Posterior vena cava (tissue), 2 donors: ENCODE data around the gene PRAMEF13. TPM values are rescaled to one million over a fixed set of nuclear protein-coding genes. Genes with fewer than 3 reads are reported as not detected.
"Not testable (repeated sequence)": the region's sequence is repeated elsewhere in the genome, so short reads cannot be mapped to it uniquely, and the experiment has no call there.

Source experiments
- DNase-seq: peaks from one replicate; pipeline ENCODE4 v3.0.0-alpha.2; 2020; ENCODE audit warnings: low spot score
- intact Hi-C, 2 donors: fragments of 100-400 bp; cut with DNase I; formaldehyde crosslinking; loops; one replicate each; pipeline versions ENCODE4 v1.14.1 to v1.14.2; 2022 to 2023
- total RNA-seq, 2 donors: library from RNA; stranded (reverse); fragmentation: NEBNext Ultra II Directional; extraction: Animal tissue kit (Norgen Biotek cat#: 25700); gene quantifications; one replicate each; pipeline ENCODE4 v1.2.1, GENCODE V29; 2021
- donor health status: DM: yes; HTN: yes; CAD: no.
- donor health status: DM: yes; HTN: yes; CAD: no.

Gene PRAMEF13
- total RNA-seq, 2 donors from 2014 or later: not detected

DNA sequence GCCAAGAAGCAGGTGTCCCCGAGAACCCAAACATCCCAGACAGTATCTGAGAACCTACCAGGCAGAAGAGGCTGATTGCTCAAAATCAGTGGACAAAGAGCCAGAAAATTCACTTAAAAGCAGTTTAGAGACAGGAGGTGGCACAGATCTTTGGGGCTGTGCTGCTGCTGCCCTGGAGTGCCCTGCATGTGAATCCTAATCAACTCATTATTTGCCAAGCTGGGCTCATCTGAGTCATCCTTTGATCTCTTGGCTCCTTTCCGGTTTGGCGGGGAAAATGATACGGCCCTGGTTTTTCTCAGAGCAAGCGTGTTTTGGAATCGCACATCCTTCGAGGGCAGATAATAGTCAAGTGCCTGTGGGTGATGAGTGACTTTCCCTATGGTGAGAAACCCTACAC, 15.4 kb upstream of the PRAMEF13 start:
- intact Hi-C loops, DNase-seq: not testable (repeated sequence)

DNA sequence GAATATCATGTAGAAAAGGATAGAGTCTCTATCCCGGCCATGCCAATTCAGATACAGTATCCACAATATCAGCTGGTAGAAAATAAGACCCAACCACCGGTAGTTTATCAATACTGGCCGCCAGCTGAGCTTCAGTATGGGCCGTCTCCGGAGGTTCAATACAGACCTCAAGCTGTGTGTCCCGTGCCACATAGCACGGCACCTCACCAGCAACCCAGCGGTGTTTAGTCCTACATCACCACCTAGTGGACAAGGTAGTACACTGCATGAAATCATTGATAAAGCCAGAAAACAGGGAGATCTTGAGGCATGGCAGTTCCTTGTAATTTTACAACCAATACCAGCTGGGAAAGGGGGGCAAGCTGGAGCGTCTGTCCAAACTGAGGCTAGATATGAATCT, 7.5 kb upstream of the PRAMEF13 start:
- DNase-seq, intact Hi-C loops: not testable (repeated sequence)

DNA sequence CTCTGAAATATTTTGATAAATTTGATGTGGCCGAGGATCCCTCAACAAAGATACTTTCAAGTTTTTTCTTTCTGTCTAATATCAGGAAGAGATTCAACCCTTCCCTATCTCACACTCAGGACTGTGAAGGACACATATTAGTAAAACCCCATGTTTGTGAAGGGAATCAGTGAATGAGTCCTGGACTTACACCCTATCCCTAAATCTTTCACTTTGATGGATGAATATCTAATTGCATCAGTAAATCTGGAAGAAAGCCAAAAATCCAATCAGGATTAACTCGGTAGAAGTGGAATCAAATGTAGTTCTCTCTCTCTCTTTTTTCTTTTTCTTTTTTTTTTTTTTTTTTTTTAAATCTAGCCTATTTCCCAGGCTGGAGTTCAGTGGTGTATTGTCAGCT, 29.7 kb downstream of the PRAMEF13 start, which contains the start of gene PRAMEF9:
TSS of gene PRAMEF9 (plus strand) at position 301 of the 400 bp plus-strand sequence. CDS start 3,433 bp downstream, outside the sequence.
- intact Hi-C loops, DNase-seq: not testable (repeated sequence)

DNA sequence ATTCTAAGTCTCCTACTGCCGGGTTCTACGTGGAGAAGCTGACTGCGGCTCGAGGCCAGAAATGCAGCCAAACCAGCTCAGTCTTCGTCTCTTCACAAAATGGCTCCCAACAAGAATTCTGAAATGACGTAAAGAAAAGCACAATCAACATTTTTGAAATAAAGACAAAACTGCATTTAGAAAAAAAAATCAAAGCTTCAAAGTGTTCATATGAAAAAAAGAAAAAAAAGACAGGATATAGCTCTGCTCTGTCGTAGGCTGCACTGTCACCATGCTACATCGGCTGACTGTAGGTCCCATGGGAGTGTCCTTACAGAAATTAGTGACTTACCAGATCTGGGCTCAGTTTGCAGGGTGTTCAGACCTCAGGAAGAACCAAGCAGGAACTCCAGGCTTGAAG, 35.7 kb downstream of the PRAMEF13 start, which contains the start of gene HNRNPCL4:
TSS of gene HNRNPCL4 (minus strand) at position 101 of the 400 bp plus-strand sequence. CDS start 164 bp downstream, outside the sequence.
- intact Hi-C loops, DNase-seq: not testable (repeated sequence)

DNA sequence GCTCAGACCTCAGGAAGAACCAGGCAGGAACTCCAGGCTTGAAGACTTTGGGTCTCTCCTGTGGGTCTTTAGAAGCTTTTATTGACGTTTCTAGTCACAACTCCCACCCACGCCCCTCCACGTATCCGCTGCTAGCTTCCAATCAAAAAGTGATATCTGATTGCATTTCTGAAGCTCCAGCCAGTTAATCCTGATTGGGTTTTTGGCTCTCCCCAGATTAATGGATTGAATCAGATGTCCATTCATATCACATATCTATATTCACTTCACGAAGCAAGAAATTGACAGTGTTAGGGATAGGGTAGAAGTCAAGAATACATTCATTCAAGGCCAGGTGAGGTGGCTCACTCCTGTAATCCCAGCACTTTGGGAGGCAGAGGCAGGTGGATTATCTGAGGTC, 45.3 kb downstream of the PRAMEF13 start, which contains the start of gene PRAMEF26:
TSS of gene PRAMEF26 (minus strand) at position 101 of the 400 bp plus-strand sequence. CDS start 2,914 bp downstream, outside the sequence.
- intact Hi-C loops: not testable (repeated sequence)

More for the DNA sequence above, 45.3 kb downstream of the PRAMEF13 start, which contains the start of gene PRAMEF26:
- DNase-seq: not testable (repeated sequence)

Other genes starting within 250 kb of the PRAMEF13 start
- gene PRAMEF27, start 144.8 kb downstream of the PRAMEF13 start, total RNA-seq: not detected
- not detected for gene HNRNPCL3, start 140.6 kb downstream of the PRAMEF13 start, total RNA-seq
- gene PRAMEF25, start 130.6 kb downstream of the PRAMEF13 start, total RNA-seq: not detected
- gene HNRNPCL2, start 84.6 kb downstream of the PRAMEF13 start, total RNA-seq: not detected
- gene PRAMEF26, start 45.4 kb downstream of the PRAMEF13 start, total RNA-seq: not detected
- not detected for gene HNRNPCL4, start 35.8 kb downstream of the PRAMEF13 start, total RNA-seq
- gene PRAMEF9, start 29.6 kb downstream of the PRAMEF13 start, total RNA-seq: not detected
- not detected for gene PRAMEF18, start 24.7 kb upstream of the PRAMEF13 start, total RNA-seq
- gene PRAMEF5, start 52.8 kb upstream of the PRAMEF13 start, total RNA-seq: not detected
- gene PRAMEF8, start 83.7 kb upstream of the PRAMEF13 start, total RNA-seq: not detected
- not detected for gene PRAMEF33, start 102.1 kb upstream of the PRAMEF13 start, total RNA-seq
- not detected for gene PRAMEF15, start 114.2 kb upstream of the PRAMEF13 start, total RNA-seq
- gene PRAMEF14, start 145.7 kb upstream of the PRAMEF13 start, total RNA-seq: not detected
- not detected for gene PRAMEF19, start 170.5 kb upstream of the PRAMEF13 start, total RNA-seq
- gene PRAMEF17, start 188.2 kb upstream of the PRAMEF13 start, total RNA-seq: not detected
- not detected for gene PRAMEF20, start 209.0 kb upstream of the PRAMEF13 start, total RNA-seq